Esophagus squamous epithelium (tissue), 5 donors: ENCODE measurements around the gene IQCH. TPM values are rescaled to one million over a fixed set of nuclear protein-coding genes. Genes with fewer than 3 reads are reported as not detected.

Source experiments
- DNase-seq: peaks from one replicate; lab custom pipeline; 2025; lab: John Stamatoyannopoulos, UW
- H3K27ac ChIP-seq, 4 donors: fragments of 200-600 bp; sonication (generic); one replicate each; pipeline ENCODE4 v1.5.1; 2016 to 2019; ENCODE audit warnings: mild to moderate bottlenecking in 1 of 4
- H3K27me3 ChIP-seq, 4 donors: fragments of 200-600 bp; sonication (generic); 1 replicate in 3 of 4; 2 replicates in 1 of 4; pipeline versions ENCODE4 v1.5.1 to v1.6.0; 2017 to 2021; ENCODE audit warnings: antibody characterized with exemption in 1 of 4
- H3K36me3 ChIP-seq, 3 donors: fragments of 200-600 bp; sonication (generic); one replicate each; pipeline ENCODE4 v1.5.1; 2016 to 2019
- H3K4me1 ChIP-seq, 3 donors: fragments of 200-600 bp; sonication (generic); one replicate each; pipeline ENCODE4 v1.5.1; 2017 to 2019
- H3K4me3 ChIP-seq, 4 donors: fragments of 200-600 bp; sonication (generic); 1 replicate in 3 of 4; 2 replicates in 1 of 4; pipeline ENCODE4 v1.5.1; 2016 to 2019; ENCODE audit warnings: mild to moderate bottlenecking in 2 of 4, moderate library complexity in 1 of 4
- H3K9me3 ChIP-seq, 3 donors: fragments of 200-600 bp; sonication (generic); one replicate each; pipeline ENCODE4 v1.5.1; 2016 to 2019
- CTCF ChIP-seq, 6 experiments: fragments of 450-650 bp in 4 of 6; fragments of 200-600 bp in 2 of 6; sonication (generic) in 2 of 6; IDR thresholded peaks; one replicate each; pipeline ENCODE4 v1.5.1; 2016 to 2019; ENCODE audit warnings: antibody characterized with exemption in 6 of 6, mild to moderate bottlenecking in 4 of 6, moderate library complexity in 4 of 6
- POLR2A ChIP-seq, 4 donors: fragments of 450-650 bp; IDR thresholded peaks; one replicate each; pipeline ENCODE4 v1.6.1; 2017; ENCODE audit warnings: antibody characterized with exemption in 4 of 4, mild to moderate bottlenecking in 4 of 4, moderate library complexity in 3 of 4
- WGBS, 2 donors: methylation state at CpG; one replicate each; pipeline ENCODE4 v1.1.5; 2018; 5-methylcytosine and 5-hydroxymethylcytosine counted together
- intact Hi-C: fragments of 100-400 bp; cut with DNase I; formaldehyde crosslinking; loops from one replicate; pipeline ENCODE4 v1.15.0; 2022
- total RNA-seq, 4 donors: library from RNA; depleted of rRNA; stranded (reverse); fragments of >200 nt; gene quantifications; one replicate each; pipeline ENCODE4 v1.1.0, GENCODE V29; 2016
- donor health status: DM: yes; HTN: yes; CAD: no.

The IQCH gene
- total RNA-seq, 4 donors from 2014 or later = 1.9 to 3.1 (median 3.0) TPM; not detected in 1

GRCh38 chr15:67212684-67213367 is 41.8 kb upstream of the IQCH start:
- intact Hi-C loops = no loop called here
- H3K27ac ChIP-seq = no peak overlapping the region
- no peaks in the 10 kb centered on the region for H3K9me3 ChIP-seq
- DNase-seq = no peak
- WGBS, 2 donors = 94 to 96% methylated on average over 4 of the region's 4 CpGs
- TF ChIP-seq CTCF (IDR thresholded peaks at IDR 0.05) (no peak), POLR2A (IDR thresholded peaks at IDR 0.05) (no peak)
- peaks cover 0 to 12% (median 0%) of the 10 kb centered on the region in 3 donors for H3K4me1 ChIP-seq
- no peaks in the 10 kb centered on the region for H3K27me3 ChIP-seq
- peaks cover 0 to 20% (median 0%) of the 10 kb centered on the region in 3 donors for H3K36me3 ChIP-seq
- no peak overlapping the region for H3K4me3 ChIP-seq

- Histone ChIP-seq H3K36me3 (peaks cover 0 to 11% (median 1%) of the 10 kb centered on the region in 3 donors), H3K27me3 (no peaks in the 10 kb centered on the region), H3K9me3 (no peaks in the 10 kb centered on the region), H3K4me3 (no peak overlapping the region), H3K27ac (no peak overlapping the region), H3K4me1 (peaks cover 0 to 12% (median 0%) of the 10 kb centered on the region in 3 donors)
- no peak for DNase-seq
- 85 to 89% methylated on average over 6 of the region's 6 CpGs for WGBS, 2 donors
- intact Hi-C loops = no loop called here
- TF ChIP-seq POLR2A (IDR thresholded peaks at IDR 0.05) = no peak
- no peak for TF ChIP-seq CTCF (IDR thresholded peaks at IDR 0.05)
These were observed 39.5 kb upstream of the IQCH start for GRCh38 chr15:67215102-67215501.

- no peaks in the 10 kb centered on the region for H3K9me3 ChIP-seq
- intact Hi-C loops = no loop called here
- no peak for TF ChIP-seq CTCF (IDR thresholded peaks at IDR 0.05)
- no peak for TF ChIP-seq POLR2A (IDR thresholded peaks at IDR 0.05)
These were observed 37.7 kb upstream of the IQCH start for GRCh38 chr15:67216859-67217258.

DNA sequence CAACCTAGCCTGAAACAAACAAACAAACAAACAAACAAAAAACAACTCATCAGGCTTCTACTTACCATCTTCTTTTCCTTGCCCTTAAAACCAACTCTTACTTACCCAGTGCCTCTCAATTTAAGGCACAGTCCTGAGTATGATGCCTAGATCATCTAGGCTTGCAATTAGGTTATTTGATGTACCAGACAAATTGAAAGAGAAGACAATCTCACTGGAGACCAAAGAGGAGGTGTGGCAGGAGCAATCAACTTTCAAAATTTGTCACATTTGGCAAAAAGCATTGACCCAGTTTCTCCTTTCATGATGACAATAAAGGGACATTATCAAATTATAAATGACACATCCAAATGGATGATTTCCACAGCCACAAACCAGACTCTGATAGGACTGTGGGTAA is 36.2 kb upstream of the IQCH start:
- no peak for DNase-seq
- peaks cover 0 to 7% (median 5%) of the 10 kb centered on the region in 3 donors for H3K36me3 ChIP-seq
- intact Hi-C loops = no loop called here
- TF ChIP-seq POLR2A (IDR thresholded peaks at IDR 0.05) (no peak), CTCF (IDR thresholded peaks at IDR 0.05) (no peak)
- H3K4me3 ChIP-seq = no peak overlapping the region
- peaks cover 0 to 24% (median 5%) of the 10 kb centered on the region in 3 donors for H3K4me1 ChIP-seq
- H3K27ac ChIP-seq = no peak overlapping the region
- no peaks in the 10 kb centered on the region for H3K9me3 ChIP-seq
- H3K27me3 ChIP-seq = no peaks in the 10 kb centered on the region

More at GRCh38 chr15:67216859-67217258, 37.7 kb upstream of the IQCH start:
- Histone ChIP-seq H3K27me3 (no peaks in the 10 kb centered on the region), H3K4me3 (no peak overlapping the region), H3K4me1 (peaks cover 0 to 12% (median 0%) of the 10 kb centered on the region in 3 donors), H3K36me3 (peaks cover 0 to 7% (median 5%) of the 10 kb centered on the region in 3 donors), H3K27ac (no peak overlapping the region)
- no peak for DNase-seq

DNA sequence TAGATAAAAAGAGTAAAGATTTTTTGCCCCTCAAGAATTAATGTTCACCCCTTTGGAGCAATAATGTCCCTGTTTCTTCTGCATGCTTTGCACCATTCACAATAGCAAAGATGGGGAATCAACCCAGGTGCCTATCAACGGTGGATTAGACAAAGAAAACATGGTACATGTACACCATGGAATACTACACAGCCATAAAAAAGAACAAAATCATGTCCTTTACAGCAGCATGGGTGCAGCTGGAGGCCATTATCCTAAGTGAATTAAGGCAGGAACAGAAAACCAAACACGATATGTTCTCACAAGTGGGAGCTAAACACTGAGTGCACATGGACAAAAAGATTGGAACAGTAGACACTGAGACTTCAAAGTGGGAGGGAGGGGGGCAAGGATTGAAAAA is 35.3 kb upstream of the IQCH start:
- Histone ChIP-seq H3K27ac (no peak overlapping the region), H3K4me1 (peaks cover 0 to 25% (median 5%) of the 10 kb centered on the region in 3 donors), H3K27me3 (no peaks in the 10 kb centered on the region), H3K4me3 (no peak overlapping the region), H3K9me3 (no peaks in the 10 kb centered on the region), H3K36me3 (peaks cover 0 to 7% (median 5%) of the 10 kb centered on the region in 3 donors)
- TF ChIP-seq POLR2A (IDR thresholded peaks at IDR 0.05) = no peak
- no peak for TF ChIP-seq CTCF (IDR thresholded peaks at IDR 0.05)
- WGBS, 2 donors = 93 to 100% methylated on average over 2 of the region's 2 CpGs
- DNase-seq = no peak
- intact Hi-C loops = no loop called here
